SK-N-MC (cell line): ENCODE results near the gene ZNF692.

ENCODE experiments used
- EZH2 ChIP-seq: fragments of 200-600 bp; sonication (generic); IDR thresholded peaks from one replicate; pipeline ENCODE4 v1.6.1; 2017; ENCODE audit warnings: antibody characterized with exemption
- FOXP2 ChIP-seq: optimal IDR thresholded peaks from 2 replicates; pipeline ENCODE3; 2011; ENCODE audit warnings: mild to moderate bottlenecking, moderate library complexity; ENCODE audit not compliant: insufficient read depth; ENCODE audit errors: extremely low read length, control extremely low read depth
- POLR2AphosphoS5 ChIP-seq: IDR thresholded peaks from 2 replicates; pipeline ENCODE4 v1.6.1; 2012; ENCODE audit warnings: mild to moderate bottlenecking, low read depth, low read length, borderline replicate concordance

DNA sequence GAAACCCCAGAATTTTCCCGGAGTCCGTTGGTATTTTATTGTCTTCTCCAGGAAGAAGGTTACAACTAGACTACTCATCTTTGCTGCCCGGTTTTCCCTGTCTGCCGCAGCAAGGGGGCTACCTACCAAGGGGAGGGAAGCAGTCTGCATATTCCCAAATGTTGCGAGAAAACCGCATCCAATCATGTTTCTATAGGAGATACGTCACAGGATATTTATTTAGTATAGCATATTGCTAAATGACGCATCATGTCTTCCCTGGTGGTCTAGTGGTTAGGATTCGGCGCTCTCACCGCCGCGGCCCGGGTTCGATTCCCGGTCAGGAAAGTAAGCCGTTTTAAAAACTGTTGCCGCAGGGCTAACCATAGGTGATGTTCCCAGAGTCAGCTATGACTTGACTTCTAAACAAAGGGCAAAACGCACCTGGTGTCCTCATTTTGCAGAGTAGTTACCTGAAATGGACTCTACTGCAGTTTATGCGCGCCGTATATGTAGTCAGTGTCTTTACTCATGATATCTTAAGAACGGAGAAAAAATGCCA lies 15.2 kb upstream of the ZNF692 start:
- TF ChIP-seq EZH2 (no peak), POLR2AphosphoS5 (no peak), FOXP2 (no peak)
